ENCODE data around the gene COX8C.

The COX8C gene, protein sequence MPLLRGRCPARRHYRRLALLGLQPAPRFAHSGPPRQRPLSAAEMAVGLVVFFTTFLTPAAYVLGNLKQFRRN

GRCh38 chr14:93346926-93347721 is at the start of gene COX8C:
COX8C (plus strand) TSS chr14:93347182; CDS start chr14:93347269, 87 bp downstream.
- DNase-seq (ENCODE audit: low read depth): no peak

DNA sequence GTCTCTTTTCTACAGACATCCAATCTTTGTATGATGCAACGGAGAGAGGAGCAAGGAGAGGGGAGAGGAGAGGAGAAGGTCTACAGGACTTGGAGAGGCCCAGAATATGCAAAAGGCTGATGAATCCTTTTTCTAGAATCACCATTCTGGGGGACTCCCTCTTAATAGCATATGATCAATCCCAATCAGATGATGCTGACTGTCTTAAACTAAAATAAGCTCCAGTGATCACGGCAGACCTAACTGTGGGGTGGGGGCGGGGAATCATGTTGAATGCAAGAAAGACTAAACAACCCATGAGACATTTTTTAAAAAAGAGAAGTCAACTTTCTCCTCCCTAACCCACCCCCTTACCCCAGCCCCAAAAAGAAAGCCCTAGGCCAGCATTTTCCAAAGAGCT is 47.6 kb upstream of the COX8C start:
- DNase-seq (ENCODE audit: low read depth): no peak

- DNase-seq (ENCODE audit: low read depth): no peak
These were observed 47.1 kb upstream of the COX8C start for GRCh38 chr14:93299866-93300265.

GRCh38 chr14:93301821-93302447 is 45.0 kb upstream of the COX8C start:
- no peak for DNase-seq (ENCODE audit: low read depth)

DNA sequence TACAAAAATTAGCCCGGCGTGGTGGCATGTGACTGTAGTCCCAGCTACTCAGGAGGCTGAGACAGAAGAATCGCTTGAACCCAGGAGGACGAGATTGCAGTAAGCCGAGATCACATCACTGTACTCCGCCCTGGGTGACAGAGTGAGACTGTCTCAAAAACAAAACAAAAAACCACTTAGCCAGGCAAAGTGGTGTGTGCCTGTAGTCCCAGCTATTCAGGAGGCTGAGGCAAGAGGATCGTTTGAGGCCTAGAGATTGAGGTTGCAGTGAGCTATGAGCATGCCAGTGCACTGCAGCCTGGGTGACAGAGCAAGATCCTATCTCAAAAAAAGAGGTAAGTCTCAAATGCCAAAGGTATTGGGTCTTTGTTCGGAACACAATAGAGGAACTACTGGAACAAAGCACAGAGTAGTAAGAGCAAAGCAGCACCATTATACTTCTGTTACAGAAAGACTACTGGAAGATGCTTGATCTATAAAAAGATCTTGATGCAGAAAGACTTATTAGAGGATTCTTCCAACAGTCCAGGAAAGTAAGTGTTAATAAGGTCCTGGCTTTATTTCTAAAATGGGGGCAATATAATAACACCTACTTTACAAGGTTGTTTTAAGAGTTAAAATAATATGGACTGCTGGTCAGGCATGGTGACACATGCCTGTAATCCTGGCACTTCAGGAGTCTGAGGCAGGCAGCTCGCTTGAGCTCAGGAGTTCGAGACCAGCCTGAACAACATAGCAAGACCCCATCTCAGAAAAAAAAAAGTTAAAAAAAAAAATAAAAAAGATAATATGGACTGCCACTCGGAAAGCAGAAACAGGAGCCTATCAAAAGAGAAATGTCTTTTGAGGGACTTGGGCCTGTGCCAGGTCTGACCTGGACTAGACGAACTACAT is 44.0 kb upstream of the COX8C start:
- DNase-seq (ENCODE audit: low read depth): no peak

- no peak for DNase-seq (ENCODE audit: low read depth)
These were observed 43.3 kb upstream of the COX8C start for GRCh38 chr14:93303659-93304058.

DNA sequence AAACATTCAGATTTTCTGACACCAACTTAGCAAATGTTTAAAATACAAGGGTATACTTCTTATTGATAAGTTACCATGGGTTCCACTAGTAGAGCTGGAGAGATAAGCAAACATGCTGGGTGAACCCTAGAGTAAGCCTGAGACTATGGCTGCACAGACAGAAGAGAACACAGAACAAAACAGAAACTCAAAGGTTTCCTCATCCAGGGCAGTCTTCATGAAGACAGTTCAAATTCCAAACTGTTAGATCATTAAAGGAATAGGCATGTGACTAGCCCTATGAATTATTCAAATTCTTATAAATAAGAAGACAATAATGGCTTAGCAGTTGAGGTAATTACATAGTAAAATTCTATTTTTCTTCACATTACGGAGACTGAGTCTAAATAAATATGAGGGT is 42.2 kb upstream of the COX8C start:
- no peak for DNase-seq (ENCODE audit: low read depth)

GRCh38 chr14:93305725-93306418 is 41.1 kb upstream of the COX8C start:
- DNase-seq (ENCODE audit: low read depth): no peak

DNA sequence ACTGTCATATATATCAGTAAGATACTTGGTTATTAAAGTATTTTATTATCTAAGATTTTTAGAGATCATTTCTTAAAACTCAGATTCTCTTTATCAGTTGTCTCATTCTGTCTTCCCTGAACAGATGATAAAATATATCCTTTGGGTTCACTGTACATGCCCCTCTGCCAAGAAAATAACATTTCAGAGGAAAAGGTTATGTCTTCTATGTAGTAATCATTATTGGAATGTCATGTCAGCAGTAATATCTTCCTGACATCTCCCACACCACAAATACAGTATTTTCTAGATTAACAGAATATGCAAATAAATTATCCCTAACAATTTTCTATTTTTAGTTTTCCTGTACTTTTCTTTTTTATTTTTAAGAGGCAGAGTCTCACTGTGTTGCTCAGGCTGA is 40.2 kb upstream of the COX8C start:
- DNase-seq (ENCODE audit: low read depth): no peak

DNA sequence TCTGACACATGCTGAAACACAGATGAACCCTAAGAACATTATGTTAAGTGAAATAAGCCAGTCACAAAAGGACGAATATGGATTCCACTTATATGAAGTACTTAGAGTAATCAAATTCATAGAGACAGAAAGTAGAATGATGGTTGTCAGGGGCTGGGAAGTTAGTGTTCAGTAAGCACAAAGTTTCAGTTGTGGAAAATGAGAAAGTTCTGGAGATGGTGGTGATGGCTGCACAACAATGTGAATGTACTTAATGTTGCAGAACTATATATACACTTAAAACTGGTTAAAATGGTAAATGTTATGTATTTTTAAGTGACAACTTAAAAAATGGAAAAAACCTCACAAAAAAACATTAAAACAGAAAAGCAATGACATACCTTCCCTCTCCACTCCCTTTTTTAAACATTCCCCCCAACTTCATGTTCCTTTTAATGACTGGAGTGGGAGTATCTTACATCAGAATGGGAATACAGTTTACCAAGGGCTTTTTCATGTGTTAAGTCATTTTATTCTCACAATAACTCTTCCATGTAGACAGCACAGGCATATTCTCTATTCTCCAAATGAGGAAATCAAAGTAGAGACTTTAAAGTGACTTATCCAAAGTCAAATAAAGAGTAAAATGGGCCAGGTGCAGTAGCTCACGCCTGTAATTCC is 38.2 kb upstream of the COX8C start:
- no peak for DNase-seq (ENCODE audit: low read depth)

DNA sequence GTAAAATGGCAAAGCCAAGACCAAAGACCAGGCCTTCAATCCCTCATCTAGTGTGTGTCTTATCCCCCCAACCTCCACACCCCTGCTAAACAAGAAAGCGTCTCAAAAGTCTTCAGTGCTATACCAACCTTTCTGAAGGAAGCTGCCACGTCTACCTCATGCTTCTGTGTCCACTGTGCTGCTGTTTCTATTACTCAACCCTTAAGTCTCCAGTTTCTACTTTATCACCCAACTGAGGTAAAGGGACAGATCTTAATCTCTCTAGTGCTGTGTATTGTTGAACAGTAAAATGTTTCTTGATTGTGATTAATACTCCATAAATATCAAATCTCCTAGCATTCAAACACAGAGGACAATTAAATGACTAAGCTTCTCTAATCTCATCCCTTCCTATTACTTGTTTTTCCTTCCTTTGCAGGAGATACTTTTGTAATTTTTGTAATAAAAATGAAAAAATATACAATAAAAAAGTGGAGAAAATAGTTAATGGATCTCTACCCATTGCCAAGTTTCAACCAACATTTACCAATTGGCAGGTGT is 37.5 kb upstream of the COX8C start:
- no peak for DNase-seq (ENCODE audit: low read depth)

DNA sequence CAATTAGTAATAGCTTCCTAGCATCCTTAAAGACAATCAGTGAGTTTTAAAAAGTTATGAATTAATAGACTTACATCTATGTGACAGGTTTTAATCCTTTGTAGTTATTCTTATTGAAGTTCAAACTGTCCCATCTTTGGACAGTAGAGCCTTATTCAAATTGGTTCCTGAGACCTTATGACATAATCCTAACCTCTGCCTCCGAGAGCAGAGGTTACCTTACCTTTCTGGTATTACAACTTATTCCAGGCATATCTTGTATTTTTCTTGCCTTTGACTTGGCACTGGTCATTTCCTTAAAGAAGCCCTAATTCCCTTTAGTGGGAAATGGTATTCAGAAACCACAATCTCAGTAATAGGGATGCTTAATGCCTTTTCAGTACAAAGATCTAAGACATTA is 35.9 kb upstream of the COX8C start:
- no peak for DNase-seq (ENCODE audit: low read depth)

GRCh38 chr14:93315575-93315974 is 31.4 kb upstream of the COX8C start:
- no peak for DNase-seq (ENCODE audit: low read depth)

DNA sequence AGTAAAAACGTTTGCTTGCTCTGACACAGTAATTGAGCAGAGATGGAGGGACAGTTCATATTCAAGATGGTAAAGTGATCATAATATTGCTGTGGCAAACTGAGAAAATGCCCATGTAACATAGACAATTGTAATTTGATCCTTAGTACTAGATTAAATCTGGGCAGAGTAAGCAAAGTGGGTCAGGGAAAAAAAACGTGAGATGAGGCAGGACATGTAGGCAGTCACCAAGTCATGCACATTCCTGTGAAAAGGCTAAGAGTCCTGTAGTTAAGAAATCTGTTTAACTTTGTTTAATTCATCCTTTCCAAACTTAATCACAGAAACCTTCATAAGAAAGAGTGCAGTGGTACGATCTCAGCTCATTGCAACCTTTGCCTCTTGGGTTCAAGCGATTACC is 30.3 kb upstream of the COX8C start:
- no peak for DNase-seq (ENCODE audit: low read depth)

GRCh38 chr14:93317210-93317874 is 29.6 kb upstream of the COX8C start:
- no peak for DNase-seq (ENCODE audit: low read depth)

- no peak for DNase-seq (ENCODE audit: low read depth)
These were observed 28.8 kb upstream of the COX8C start for GRCh38 chr14:93317875-93318807.

DNA sequence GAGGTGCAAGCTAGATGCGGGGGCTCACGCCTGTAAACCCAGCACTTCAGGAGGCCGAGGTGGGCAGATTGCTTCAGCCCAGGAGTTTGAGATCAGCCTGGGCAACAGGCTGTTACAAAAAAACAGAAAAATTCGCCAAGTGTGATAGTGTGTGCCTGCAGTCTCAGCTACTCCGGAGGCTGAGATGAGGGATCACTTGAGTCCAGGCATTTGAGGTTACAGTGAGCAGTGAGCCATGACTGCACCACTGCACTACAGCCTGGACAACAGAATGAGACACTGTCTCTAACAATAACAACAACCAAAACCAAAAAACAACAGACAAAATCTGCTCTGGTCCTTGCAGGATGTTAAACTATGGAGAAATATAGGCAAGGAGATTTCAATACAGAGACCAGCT is 28.1 kb upstream of the COX8C start:
- no peak for DNase-seq (ENCODE audit: low read depth)

DNA sequence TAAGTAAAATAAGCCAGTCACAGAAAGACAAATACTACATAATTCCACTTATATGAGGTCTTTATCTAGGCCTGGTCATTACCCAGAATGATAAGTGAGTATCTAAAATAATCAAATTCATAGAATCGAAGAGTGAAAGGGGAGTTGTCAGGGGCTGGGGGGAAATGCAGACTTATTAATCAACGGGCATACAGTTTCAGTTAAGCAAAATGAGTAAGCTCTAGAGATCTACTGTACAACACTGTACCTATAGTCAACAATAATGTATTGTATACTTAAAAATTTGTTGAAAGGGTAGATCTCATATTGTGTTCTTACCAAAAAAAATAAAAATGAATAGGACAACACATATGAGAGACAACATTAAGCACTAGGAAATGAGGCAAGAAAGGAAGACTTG is 27.5 kb upstream of the COX8C start:
- DNase-seq (ENCODE audit: low read depth): no peak

DNA sequence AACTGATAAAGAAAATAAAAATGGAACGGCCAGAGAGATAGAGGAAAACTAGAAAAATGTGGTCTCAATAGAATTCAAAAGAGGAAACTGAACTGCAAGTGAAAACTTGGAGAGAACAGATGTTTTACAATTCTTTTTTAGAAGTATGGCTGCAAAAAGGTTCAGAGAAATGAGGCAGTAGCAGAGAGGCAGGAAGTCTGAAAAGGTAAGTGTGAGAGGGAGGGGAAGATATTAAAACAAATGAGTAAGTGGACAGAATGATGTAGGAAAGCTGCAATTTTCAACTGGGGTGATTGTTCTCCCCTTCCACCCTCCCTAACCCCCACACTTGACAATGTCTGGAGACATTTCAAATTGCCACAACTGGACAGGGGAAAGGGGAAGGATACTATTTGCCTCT is 27.0 kb upstream of the COX8C start:
- DNase-seq (ENCODE audit: low read depth): no peak

- DNase-seq (ENCODE audit: low read depth): no peak
These were observed 26.5 kb upstream of the COX8C start for GRCh38 chr14:93320489-93320888.
